GM10847 (cell line): Measurements from ENCODE around the gene S100A2.

ENCODE experiments used
- POLR2A ChIP-seq: IDR thresholded peaks from 2 replicates; pipeline ENCODE4 v1.6.1; 2011; ENCODE audit not compliant: insufficient read length; ENCODE audit errors: extremely low read depth

S100A2 gene

DNA sequence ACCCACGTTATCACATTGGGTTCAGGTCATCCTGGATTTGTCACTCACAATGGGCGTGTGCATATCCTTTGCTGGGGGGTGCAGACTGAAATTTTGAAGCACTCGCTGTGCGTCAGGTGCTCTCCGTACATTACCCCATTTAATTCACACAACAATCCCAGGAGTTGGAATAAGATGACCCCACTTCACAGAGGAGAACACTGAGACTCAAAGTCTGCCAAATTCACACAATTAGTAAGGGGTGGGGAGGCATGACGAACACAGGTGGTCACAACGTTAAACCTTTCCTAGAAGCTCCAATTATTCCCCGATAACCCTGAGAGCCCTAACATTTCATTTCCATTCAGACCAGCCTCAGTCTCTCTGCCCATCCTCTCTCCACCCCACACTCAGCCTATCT lies 3.8 kb upstream of the S100A2 start:
- TF ChIP-seq POLR2A, result no peak

DNA sequence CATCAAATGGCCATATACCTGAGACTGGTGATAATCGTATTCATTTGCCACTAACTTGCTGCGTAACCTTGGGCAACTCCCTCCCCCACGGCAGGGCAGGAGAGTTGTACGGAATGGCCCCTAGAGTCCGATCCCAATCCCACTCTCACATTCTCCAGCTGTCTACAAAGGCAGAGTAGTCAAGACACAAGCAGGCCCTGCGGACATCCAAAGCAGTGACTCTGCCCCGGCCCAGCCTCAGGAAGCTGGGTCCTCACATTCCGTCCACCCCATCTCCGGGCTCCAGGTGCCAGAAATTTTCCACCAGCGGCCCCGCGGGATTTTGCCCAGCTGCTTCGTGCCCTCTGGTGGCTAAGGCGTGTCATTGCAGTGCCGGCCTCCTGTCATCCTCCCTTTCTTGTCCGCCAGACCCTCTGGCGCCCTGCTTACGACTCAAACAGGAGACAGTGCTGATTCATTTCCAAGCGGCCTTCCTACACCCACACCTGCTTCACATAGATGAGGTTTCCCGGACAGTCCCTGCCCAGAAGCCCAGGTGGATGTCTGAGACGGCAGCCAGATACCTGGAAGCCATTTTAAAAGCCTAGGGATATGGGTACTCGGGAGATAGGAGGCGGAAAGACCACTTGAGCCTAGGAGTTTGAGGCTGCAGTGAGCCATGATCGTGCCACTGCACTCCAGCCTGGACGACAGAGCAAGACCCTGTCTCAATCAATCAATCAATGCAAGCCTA lies 2.9 kb upstream of the S100A2 start:
- TF ChIP-seq POLR2A, result no peak

DNA sequence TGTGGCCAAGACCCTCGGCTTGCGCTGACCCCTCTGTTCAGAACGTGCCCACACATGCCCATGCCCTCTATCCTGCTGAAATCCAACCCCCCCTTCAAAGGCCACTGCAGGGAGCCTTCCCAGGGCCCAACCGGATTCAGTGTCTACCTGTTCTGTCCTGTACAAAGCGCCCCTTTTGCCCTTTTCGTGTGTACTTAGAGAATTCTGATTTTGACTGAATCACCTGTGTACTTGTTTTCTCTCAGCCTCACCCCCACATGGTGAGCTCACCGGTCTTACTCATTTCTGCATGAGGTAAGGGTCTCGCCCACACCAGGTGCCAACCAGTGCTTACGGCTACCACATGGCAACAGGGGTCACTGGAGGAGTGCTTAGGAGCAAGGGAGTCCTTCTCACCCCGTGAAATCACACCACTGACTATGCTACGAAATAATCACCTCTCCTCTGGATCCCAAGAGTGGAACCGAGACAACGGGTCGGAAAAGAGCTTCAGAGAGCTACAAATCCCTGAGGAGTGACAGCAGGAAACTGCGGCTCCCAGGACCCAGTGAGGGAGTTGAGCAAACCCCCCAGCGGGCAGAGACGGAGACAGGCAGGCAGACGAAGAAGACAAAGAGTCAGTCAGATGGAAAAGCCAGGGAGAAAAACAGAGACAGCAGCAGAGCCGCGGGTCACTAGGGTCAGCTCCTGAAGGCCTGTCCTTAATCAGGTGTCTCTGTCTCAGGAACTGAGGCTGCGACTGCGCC lies 2.1 kb upstream of the S100A2 start:
- TF ChIP-seq POLR2A, result no peak

DNA sequence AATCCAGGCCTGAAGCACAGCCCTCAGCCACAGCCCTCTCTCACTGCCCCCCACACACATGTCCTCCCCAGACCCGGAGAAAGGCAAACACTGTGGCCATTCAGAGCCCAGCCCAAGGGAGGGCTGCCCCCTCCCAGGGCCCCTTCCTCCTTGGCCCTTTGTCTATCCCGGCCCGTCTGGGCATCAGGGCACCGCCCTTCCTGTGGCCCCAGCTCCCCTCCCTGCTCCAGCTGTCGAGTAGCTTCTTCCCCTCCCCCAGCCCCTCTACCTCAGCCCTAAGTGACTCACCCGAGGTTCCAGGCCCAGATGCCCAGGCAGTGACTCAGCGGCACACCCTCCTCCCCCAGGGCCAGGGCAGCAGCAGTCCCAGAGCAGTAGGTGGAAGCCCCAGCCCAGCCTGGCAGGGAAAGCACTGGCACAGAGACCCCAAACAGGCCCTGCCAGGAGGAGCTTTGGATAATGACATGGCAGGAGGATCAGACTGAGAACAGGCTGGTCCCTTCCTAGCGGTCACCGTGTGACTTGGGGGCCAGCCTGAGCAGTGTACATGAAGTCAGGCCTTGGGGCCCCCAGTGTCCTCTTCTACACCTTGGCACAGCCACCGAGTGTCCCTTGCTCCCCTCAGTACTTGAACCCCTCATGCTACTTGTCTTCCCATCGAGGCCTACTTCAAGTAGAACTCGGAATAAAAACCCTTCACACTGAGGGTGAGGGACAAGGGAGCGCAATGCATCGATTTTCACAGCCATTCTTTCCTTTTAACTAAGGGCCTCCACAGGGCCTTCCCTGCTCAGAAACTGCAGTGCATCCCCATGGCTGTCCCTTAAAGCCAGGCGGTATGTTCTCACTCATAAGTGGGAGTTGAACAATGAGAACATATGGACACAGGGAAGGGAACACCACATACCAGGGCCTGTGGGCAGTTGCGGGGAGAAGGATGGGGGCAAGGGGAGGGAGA lies 1.0 kb upstream of the S100A2 start:
- TF ChIP-seq POLR2A, result no peak

DNA sequence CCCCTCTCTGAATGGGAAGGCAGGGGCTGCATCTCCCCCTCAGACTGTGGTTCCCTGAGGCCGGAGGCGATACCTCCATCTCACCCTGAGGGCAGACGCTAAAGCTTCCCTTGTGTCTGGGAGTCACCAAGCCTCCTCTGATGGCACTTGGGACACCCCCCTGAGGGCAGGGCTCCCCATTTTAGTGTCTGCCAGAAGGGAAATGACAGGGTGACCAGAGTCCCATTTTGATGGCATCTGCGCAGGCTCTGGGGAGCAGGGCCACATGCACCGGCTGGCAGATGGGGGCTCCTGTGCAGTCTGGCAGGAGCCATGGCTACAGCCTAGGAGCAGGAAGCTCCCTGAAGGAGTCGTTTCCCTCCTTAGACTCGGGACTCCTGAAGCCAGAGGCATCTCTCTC lies 1.7 kb downstream of the S100A2 start:
- no peak for TF ChIP-seq POLR2A

DNA sequence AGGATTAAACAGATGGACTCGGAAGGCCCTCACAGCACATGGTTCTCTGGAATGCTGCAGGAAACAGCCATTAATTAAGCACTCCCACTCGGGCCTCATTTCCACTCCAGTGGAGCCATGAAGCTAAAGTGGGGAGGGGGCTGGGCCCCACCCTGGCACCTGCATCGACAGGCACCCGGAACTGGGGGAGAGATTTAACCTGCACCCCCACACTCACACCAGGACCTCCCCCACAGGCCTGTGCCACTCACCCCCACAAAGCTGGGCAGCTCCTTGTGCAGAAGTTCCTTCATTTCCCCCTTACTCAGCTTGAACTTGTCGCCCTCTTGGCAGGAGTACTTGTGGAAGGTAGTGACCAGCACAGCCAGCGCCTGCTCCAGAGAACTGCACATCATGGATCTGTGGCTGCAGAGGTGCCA lies 2.2 kb downstream of the S100A2 start:
- TF ChIP-seq POLR2A, result no peak

DNA sequence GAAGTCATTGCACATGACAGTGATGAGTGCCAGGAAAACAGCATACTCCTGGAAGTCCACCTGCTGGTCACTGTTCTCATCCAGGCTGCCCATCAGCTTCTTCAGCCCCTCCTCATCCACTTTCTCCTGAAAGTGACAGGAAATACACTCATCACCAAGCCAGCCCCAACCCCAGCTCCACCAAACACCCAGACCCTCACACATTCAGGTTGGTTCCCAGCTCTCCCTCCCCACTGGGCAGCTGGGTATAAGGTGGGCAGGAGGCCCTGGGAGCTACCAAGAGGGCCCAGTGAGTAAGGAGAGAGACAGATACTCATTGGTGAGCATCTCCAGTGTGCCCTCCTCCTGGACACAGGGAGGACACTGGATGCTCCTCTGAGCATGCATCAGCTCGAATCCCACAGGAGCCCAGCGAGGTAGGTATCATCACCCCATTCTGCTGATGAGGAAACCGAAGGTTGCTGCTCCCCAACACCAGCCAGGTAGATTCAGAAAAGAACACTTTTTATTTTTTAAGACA lies 4.1 kb downstream of the S100A2 start:
- no peak for TF ChIP-seq POLR2A

DNA sequence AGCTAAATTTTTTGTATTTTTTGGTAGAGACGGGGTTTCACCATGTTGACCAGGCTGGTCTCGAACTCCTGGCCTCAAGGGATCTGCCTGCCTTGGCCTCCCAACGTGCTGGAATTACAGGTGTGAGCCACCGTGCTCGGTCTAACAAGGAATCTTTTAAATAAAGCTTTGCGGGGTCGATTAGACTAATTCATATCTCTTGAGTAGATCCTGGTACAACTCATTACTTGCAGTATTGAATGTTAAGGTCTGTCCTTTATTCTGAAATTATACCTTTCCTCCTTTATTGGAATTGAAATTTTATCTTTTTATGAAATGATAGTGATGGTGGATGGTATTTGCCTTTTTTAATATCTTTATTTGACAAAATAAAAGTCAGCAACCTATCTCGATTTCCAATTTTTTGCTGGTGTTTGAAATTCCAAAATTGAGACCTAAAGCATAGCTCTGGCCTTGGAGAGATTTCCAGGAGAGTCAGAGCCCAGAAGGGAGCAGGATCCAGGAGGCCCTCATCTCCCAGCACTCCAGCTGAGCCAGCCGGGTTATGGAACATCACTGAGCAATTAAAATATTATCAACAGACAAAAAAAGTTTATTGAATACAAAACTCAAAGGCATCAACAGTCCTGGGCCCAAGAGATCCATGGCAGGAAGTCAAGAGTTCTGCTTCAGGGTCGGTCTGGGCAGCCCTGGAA lies 4.7 kb downstream of the S100A2 start:
- TF ChIP-seq POLR2A, result no peak

DNA sequence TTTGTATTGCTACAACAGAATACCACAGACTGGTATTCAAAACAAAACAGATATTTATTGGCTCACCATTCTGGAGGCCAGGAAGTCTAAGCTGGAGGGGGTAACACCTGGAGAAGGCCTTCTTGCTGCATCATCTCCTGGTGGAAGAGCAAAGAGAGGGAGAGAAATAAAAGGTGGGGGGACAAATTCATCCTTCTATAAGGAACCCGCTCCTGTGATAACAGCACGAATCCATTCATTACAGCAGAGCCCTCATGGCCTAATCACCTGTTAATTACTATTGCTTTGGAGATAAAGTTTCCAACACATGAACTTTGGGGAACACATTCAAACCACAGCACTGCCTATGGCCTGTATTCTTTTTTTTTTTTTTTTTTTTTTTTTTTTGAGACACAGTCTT lies 5.4 kb downstream of the S100A2 start:
- TF ChIP-seq POLR2A, result no peak

DNA sequence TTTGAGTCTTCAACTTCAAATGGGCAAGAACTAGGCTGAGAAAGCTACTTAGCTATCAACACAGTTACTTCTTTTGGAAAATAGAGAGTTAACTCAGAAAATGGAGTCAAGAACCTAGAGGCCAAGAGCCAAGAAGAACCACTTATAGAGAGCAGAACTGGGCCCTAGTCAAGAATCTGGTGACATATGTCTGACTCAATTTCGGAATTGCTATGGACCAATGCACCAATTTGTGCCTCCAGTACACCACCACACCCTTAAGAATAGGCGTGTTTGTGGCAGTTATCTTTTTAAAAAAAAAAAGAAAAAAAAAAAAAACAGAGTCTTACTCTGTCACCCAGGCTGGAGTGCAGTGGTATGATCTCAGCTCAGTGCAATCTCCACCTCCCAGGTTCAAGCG lies 7.8 kb downstream of the S100A2 start:
- no peak for TF ChIP-seq POLR2A

DNA sequence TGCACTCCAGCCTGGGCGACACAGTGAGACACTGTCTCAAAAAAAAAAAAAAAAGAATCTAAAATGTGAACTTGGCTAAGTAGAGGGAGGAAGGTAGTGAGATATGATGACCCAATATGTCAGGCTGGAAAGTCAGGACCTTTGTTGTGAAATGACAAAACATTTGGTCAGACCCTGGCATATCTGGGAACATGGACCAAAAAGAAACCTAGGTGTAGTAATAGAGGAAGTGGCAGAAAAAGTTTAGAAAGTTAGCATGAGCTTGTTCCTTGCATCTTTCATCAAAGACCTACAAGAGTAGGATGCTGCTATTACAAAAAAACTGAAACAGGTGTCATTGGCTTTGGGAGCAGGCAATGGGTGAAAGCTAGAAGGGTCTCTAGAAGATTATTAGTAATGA lies 9.3 kb downstream of the S100A2 start:
- TF ChIP-seq POLR2A, result no peak

DNA sequence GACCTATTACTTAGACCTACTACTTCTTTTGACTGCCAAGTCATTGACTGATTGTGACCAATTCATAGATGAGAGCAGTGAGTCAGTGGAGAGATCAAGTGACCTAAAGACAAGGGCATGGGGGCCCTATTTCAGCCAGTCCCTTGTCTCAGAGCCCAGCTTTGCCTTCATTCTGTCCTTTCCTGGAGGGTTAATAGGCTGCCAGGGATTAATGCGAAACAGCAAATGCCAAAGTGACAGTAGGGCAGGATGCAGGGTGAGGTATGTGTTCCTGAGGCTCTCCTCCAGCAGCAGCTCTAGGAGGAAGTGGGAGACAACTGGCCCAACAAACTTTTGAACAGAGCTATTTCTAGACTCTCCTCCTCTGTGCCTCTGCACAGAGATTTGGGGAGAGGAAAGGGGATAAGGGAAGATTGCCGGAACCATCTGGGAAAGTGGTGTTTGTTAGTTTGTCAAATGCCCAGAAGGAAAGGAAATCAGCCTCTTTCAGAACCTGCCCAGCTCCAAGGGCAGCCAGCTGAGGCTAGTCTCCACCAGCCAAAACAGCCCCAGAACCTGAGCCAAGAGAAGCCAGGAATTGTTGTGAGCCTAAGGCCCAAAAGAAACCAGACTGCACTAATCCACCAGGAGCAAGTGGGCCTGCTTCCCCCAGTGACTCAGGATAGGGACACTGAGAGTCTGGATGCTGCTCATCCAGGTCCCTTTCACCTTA lies 11.7 kb downstream of the S100A2 start:
- TF ChIP-seq POLR2A, result no peak

DNA sequence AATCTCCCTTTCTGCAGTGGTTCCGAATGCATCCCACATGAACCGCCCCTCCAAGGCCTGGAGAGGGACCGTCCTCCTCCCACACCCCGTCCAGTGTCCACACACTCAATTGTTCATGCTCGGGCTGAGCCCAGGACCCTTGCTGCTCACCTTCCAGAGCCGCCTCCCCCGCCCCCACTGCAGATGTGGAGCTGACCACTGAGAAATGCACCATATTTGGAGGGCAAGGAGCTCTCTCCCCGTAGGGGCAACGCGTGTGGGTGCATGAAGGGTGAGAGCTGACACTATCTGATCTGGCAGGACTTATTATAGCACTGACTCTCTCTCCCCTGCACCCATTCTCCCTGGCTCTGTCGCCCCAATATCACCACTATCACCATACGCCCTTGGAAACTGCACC lies 12.5 kb downstream of the S100A2 start:
- no peak for TF ChIP-seq POLR2A

DNA sequence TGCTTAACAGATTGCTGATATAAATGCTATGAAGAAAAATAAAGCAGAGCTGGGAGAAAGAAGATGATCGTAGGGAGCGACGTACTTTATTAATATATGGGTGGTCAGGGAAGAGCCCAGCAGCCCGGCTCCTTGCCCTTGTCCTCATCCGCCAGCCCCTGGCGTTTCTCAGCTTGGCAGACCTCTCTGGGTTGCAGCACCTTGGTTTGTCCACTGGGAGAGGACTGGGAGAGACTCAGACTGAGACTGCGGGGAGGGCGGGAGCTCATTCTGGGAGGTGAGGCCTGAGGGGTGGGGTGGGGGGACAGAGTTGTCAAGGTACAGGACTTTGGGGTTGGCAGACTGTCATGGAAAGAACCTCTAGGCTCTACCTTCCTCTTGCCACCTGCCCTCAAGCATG lies 13.3 kb downstream of the S100A2 start:
- no peak for TF ChIP-seq POLR2A
